Fibroblast of skin of back (primary cell): ENCODE results near the gene SMC1B. TPM values are rescaled to one million over a fixed set of nuclear protein-coding genes. Genes with fewer than 3 reads are reported as not detected.
"Not testable (repeated sequence)": the region's sequence is repeated elsewhere in the genome, so short reads cannot be mapped to it uniquely, and the experiment has no call there.

Source experiments
- DNase-seq: peaks from one replicate; pipeline ENCODE4 v3.0.0-alpha.2; 2013
- polyA plus RNA-seq, 2 experiments: library from polyadenylated mRNA; unstranded; fragments of 120-200 nt; gene quantifications; one replicate each; pipeline ENCODE4 v1.2.1, GENCODE V29; 2013; ENCODE audit not compliant: insufficient read length in 2 of 2

Gene SMC1B, protein sequence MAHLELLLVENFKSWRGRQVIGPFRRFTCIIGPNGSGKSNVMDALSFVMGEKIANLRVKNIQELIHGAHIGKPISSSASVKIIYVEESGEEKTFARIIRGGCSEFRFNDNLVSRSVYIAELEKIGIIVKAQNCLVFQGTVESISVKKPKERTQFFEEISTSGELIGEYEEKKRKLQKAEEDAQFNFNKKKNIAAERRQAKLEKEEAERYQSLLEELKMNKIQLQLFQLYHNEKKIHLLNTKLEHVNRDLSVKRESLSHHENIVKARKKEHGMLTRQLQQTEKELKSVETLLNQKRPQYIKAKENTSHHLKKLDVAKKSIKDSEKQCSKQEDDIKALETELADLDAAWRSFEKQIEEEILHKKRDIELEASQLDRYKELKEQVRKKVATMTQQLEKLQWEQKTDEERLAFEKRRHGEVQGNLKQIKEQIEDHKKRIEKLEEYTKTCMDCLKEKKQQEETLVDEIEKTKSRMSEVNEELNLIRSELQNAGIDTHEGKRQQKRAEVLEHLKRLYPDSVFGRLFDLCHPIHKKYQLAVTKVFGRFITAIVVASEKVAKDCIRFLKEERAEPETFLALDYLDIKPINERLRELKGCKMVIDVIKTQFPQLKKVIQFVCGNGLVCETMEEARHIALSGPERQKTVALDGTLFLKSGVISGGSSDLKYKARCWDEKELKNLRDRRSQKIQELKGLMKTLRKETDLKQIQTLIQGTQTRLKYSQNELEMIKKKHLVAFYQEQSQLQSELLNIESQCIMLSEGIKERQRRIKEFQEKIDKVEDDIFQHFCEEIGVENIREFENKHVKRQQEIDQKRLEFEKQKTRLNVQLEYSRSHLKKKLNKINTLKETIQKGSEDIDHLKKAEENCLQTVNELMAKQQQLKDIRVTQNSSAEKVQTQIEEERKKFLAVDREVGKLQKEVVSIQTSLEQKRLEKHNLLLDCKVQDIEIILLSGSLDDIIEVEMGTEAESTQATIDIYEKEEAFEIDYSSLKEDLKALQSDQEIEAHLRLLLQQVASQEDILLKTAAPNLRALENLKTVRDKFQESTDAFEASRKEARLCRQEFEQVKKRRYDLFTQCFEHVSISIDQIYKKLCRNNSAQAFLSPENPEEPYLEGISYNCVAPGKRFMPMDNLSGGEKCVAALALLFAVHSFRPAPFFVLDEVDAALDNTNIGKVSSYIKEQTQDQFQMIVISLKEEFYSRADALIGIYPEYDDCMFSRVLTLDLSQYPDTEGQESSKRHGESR
- polyA plus RNA-seq (2013, experiment 1 of 2; ENCODE audit: insufficient read length) = 0.05 TPM
- not detected for polyA plus RNA-seq (2013, experiment 2 of 2; ENCODE audit: insufficient read length)

DNA sequence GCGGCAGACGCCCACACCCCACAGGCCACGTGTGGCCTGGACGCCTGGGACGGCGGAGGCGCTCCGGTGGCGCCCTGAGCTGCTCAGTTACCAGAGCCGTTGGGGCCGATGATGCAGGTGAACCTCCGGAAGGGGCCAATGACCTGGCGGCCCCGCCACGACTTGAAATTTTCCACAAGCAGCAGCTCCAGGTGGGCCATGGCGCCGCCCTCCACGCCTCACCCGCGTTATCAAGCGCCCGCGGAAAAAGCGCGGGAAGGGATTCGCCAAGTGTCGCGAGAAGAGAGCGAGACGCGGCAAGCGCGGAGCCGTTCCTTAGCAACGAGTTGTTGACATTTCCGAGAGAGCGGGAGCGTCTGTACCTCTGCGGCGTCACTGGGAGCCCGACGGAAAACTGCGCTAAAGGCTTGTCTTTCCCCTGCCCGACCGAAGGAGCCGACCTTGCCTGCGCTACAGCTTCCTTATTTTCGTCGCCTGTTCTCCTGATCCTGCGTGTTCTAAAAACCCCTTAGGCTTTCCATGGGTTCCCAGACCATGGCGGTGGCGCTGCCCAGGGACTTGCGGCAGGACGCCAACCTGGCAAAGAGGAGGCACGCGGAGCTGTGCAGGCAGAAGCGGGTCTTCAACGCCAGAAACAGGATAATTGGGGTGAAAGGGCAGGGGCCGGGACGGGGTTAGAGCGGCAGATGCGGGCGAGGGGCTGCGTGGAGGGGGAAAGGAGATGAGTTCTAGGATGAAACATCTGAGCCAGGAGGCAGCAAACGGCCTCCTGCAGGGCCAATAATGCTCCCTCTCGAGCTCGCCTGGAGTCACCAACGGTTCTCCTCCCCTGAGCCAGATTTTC is at the start of gene SMC1B, which contains the start of gene RIBC2:
SMC1B (minus strand) TSS at position 232 of the 844 bp plus-strand sequence; CDS start at position 200, 32 bp downstream.
RIBC2 (plus strand) TSS at position 326 of the 844 bp plus-strand sequence; CDS start at position 520, 194 bp downstream.
- DNase-seq = peak; percentile 86

DNA sequence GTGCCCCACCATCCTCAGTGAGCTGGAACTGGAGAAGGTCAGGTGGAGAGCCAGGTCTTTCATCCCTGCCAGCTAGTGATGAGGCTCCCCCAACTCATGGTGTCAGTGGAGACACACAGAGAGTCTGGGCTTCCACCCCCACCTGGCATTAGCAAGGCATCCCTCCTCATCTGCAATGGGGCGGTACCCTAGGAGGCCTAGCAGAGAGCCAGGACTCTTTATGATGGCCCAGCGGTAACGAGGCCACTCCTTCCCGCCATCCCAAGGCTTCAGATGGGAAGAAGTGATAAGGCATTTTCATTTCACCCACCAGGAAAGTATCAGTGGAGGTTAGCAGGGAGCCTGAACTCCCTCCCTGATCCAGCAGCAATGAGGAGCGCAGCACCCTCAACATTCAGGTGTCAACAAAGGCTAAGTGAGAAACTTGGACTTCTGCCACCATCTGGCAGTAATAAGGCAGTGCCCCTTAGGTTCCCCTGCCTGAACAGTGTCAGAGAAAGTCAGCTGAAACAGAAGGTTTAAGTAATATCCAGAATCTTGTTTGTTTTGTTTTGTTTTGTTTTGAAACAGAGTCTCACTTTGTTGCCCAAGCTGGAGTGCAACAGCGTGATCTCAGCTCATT is 48.7 kb upstream of the SMC1B start:
- DNase-seq = no peak

DNA sequence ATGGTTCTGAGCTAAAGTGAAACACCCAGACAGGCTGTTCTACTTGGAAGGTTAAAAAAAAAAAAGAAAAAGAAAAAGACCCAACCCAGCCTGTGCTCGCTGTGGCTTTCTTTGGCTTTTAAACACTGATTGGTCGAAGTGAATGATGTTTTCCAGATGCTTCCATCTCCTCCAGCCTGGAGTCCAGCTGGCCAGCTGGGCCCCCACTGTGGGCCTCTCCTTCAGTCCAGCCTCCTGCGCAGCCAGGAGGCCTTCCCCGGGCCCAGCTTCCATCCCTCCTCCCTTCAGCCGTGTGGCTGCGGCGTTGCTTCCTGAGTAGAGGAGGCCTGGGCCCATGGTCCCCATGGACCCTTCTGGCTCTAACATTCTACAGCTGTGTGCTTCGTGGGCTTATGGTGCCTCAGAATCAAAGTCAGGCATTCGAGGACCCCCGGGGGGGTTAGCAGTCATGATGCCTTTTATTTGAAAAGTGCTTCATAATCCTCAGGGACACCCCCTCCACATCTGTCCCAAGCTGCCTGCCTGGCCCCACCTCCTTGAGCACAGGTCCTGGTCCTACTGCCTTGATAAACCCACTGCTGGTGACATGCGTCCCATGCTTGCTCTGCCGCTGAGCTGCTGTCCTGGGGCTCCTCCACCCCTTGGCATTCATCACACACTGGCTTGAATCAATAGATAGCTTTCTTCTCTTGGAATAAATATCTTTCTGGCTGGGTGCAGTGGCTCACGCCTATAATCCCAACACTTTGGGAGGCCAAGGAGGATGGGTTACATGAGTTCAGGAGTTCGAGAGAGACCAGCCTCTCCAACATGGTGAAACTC is 47.1 kb upstream of the SMC1B start:
- DNase-seq = no peak

DNA sequence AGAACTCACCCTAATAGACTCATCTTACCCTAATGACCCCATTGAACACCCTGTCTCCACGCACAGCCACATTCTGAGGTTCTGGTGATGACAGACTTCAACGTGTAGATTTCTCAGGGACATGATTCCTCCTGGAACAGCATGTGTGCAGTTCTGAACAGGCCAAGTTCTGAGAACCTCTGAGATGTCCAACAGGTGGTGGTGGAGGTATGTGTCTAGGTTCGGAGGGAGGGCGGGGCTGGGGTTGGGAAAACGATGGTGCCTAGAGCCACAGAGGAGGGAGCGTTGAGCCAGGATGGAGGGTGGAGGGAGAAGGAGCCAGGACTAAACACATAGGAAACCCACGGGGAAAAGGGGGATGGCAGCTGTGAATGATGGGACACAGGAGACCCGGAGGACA is 45.8 kb upstream of the SMC1B start:
- DNase-seq = no peak

DNA sequence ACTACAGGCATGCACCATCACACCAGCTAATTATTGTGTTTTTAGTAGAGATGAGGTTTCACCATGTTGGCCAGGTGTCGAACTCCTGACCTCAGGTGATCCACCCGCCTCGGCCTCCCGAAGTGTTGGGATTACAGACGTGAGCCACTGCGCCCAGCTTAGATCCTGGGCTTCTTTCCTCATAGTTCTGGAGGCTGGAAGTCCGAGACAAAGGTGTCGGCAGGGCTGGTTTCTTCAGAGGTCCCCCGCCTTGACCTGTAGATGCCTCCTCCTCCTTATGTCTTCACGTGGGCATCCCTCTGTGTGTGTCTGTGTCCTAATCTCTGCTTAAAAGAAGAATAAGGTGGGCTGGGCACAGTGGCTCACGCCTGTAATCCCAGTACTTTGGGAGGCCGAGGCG is 45.1 kb upstream of the SMC1B start:
- DNase-seq = no peak

DNA sequence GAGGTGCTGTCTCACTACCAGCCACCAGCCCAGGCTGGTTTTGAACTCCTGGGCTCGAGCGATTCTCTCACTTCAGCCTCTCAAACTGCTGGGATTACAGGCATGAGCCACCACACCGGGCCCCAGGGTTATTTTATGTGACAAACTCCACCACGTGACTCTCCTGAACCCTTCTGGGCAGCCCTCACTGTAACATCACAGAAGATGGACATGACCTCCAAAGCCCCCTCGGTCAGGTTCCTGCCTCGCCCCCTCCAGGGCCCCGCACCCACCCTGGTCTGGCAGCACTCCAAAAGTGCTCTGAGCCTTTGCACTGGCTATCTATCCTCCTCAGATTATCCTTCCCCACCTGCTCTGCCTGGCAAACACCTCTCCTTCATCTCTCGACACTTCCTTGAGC is 43.4 kb upstream of the SMC1B start:
- no peak for DNase-seq

DNA sequence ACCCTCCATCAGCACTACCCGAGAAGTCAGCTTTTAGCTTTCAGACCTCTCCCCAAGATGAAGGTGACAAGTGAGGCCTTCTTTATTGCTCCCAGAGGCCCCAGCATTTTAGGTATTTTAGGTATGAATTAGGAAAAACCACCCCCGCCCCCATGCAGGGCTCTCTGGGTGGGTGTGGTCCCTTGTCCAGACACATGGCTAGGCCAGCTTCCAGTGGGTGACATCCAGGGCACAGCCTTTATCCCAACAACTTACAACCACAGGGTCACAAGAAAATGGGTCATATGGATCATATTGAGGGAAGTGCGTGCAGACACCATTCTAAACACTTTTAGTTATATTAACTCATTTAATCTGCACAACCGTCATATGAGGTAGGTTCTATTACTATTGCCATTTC is 42.2 kb upstream of the SMC1B start:
- DNase-seq = no peak

DNA sequence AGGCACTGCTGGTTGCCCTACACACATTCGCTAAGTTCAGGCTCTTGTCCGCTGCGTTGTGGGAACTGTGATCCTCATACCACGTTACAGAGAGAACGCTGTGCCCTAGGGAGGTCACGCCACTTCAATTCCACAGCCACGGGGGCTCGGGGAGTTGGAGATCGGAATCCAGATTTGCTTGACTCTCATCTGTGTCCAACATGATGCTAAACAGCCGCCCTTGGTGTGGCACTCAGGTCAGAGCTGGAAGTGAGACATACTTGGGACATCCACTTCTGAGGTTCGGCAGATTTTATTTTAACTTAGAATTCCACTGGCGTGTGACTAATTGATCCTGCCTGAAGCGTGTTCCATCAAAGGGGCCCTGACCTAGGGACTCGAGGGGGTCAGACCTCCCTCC is 41.8 kb upstream of the SMC1B start:
- no peak for DNase-seq

DNA sequence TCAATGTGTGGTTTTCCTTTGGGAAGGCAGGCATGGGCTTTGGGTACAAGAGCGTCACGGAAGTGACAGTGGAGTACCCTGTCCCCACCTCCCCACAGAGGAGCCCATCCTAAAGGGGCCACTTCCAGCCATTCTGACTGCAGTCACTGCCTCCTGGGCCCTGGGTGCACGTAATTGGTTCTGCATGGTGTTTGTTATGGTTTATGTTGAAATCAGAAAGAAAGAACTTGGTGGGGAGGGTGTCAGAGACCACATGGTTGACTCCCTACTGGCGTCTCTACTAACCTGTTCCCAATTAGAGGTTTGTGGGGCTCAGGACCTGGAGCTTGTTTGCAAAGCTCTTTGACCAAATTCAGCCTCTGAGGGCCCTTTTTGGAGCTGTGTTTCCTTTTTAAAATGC is 40.9 kb upstream of the SMC1B start:
- peak; percentile 61 for DNase-seq

DNA sequence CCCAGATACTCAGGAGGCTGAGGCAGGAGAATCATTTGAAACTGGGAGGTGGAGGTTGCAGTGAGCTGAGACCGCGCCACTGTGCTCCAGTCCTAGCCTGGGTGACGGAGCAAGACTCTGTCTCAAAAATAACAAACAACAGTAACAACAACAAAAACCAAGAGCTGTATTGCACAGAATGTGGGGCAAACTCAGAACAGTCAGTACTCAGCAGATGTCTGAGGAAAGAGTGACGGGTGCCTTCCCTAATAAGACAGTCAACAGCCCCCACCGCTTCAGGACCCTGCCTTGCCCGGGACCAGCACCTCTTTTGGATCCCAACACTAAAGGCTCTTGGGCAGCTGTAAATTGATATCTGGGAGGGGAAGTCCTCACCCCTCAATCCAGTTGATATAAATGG is 40.4 kb upstream of the SMC1B start:
- DNase-seq = no peak

DNA sequence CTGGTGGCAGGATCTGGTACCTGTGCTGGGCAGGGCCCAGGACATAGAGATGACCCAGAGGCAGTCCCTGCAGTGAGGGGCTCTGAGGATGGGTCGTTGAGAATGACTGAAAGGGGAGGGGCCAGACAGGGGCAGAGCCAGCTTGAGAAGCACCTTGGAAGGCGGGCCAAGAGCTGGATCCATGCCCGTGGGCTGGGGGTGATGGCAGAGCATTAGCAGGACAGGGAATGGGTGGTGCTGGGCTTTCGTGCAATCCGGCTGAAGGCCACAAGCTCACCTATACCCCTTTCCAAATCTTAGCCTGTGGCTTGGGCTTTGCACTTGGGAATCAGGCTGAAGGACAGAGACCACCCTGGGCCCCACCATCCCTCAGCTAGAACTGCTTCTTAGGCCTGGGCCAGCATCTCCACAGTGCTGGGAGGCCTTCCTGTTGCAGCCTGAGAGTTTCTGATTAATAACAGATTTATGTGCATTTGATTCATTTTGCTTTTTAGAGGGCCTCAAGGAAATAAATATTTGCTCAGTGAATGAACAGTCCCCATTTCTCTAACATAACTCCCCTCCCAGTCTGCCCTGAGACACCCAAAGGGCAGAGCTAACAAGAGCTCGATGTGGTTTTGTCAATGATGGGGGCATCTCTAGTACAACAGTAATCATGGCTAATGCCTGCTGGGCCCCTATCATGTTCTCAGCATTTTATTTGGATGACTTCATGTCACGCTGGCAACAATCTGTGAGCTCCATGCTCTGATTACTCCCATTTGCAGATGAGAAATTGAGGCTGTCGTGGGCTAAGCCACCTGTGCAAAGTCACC is 39.4 kb upstream of the SMC1B start:
- peak; percentile 87 for DNase-seq

DNA sequence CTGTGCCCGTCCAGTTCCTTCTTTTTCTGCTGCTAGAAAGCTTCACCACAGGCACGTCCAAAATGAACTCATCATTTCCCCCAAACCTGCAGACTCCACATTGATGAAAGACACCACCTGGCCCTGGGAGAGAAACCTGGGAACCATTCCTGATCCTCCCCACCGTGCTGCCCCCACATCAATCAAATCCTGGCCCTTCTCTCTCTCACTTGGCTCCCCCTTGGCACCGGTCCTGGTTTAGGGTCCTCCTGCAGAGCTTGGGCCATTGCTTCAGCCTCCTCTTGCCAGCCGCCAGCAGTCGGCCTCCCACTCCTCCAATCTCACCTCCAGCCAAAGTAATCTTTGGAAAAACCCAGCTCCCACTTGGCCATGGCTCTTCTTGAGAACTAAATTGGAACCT is 38.6 kb upstream of the SMC1B start:
- no peak for DNase-seq

DNA sequence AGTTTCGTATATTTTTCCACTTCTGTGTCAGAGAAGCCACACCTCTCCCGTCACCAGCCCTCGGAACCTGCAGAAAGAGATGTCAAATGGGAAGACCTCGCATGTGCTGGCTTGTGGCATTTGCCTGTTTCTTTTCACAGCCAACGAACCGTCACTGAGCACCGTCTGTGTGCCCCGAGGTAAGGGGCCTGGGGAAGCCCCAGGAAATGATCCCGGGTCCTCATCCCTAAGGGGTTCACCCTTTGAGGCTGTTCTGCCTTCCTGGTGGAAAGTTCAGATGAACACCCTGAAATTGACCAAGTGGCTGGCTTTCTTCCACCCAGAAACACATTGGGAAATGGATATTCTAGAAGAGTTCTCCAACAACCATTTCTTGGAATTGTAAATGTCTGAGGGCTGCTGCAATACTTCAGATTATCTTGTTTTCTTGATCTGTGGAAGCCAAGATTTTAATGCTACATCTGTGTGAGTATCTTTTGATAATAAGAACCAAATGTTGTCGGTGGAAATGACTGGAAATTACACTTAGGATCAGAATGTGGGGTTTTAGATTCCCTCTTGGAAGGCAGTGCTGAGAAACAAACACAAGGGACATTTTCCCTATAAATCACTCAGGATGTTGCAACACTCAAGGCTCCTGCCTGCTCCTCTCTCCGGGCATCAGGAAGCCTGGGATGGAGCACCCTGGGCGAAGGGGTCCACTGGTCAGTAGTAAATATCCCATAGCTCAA is 37.7 kb upstream of the SMC1B start:
- DNase-seq = peak; percentile 91

DNA sequence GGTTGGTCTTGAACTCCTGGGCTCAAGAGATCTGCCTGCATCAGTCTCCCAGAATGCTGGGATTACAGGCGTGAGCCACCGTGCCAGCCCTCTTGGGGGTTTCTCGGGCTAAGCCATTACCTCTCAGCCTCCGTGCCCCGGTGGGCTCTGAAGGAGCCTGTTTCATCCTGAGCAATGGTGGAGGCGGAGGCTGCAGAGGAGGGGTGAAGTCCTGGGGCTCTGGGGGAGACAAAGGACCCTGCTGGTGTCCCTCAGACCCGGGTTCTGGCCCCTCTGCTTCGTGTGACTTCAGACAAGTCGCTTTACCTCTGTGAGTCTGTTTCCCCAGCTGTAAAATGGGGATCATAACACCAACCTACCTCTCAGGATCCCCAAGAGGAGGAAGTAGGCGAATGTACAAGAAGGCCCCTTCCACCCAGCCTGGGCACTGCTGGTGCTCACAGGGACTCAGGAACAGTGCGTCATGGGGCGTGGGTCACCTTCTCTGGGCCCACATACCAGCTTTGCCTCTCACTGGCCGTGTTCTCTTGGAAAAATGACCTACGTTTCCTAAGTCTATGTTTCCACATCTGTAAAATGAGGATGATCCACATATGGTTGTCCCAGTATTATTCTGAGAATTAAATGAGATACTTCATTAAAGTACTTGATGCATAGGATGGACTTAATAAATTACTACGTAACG is 36.8 kb upstream of the SMC1B start:
- DNase-seq = no peak

DNA sequence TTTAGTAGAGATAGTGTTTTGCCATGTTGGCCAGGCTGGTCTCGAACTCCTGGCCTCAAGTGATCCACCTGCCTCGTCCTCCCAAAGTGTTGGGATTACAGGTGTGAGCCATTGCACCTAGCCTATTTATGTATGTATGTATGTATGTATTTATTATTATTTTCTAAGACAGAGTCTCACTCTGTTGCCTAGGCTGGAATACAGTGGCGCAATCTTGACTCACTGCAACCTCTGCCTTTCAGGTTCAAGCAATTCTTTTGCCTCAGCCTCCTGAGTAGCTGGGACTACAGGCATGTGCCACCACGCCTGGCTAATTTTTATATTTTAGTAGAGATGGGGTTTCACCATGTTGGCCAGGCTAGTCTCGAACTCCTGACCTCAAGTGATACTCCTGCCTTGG is 36.0 kb upstream of the SMC1B start:
- DNase-seq = not testable (repeated sequence)

DNA sequence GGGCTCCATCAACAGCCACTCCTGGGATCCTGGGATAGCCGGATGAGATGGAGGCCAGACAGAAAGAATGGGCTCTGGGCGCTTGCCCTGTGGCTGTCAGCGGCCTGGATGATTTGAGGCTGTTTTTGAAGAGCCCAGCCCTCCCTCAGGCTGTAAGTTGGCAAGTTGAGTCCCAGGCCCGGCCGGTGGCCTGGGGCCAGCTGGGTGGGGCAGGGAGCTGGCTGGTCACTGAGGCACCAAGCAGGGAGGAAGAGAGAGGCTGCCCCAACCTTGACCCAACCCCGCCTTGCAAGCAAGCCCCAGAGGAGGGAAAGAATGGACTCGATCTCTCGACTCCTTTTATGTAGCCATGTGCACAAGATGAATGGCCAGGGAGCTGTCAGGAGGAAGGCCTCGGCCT is 35.0 kb upstream of the SMC1B start:
- DNase-seq = no peak

DNA sequence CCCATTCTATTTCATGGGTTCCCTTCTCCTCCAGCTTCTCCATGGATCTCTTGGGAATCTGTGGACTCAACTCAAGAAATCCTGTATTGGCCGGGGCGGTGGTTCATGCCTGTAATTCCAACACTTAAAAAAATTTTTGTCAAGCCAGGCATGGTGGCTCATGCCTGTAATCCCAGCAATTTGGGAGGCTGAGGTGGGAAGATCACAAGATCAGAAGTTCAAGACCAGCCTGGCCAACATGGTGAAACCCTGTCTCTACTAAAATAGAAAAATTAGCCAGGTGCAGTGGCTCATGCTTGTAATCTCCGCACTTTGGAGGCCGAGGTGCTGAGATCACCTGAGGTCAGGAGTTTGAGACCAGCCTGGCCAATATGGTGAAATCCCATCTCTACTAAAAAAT is 34.2 kb upstream of the SMC1B start:
- not testable (repeated sequence) for DNase-seq

DNA sequence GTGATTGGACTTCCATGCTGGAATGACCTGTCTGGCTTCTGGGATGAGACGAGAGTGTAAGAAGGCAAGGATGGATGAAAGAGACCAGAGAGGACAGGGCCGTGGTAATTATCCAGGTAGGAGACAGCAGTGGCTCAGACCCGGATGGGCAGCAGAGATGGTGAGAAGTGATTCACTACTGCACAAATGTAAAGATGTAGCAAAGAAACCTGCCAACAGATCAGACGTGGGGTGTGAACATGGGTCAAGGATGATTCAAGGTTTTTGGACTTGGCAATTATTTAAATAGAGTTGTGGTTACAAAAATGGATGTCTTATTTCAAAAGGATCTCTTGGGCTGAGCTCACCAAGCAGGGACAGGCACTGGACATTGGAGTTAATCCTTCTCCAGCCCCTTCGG is 32.8 kb upstream of the SMC1B start:
- no peak for DNase-seq
